WTC11 (cell line): ENCODE data around the gene MAB21L4.

Source experiments
- CREB1 ChIP-seq: sonication (generic); formaldehyde crosslinking; IDR thresholded peaks from 2 replicates; pipeline ENCODE4 v1.8.0; 2023; ENCODE audit warnings: mild to moderate bottlenecking, missing genetic modification reagents
- ETV6 ChIP-seq: sonication (generic); formaldehyde crosslinking; IDR thresholded peaks from 2 replicates; pipeline ENCODE4 v1.8.1; 2022; ENCODE audit warnings: mild to moderate bottlenecking, missing genetic modification reagents
- GABPB1 ChIP-seq: sonication (generic); formaldehyde crosslinking; IDR thresholded peaks from 2 replicates; pipeline ENCODE4 v1.8.1; 2023; ENCODE audit warnings: mild to moderate bottlenecking, missing genetic modification reagents
- JAZF1 ChIP-seq: fragments of 250-450 bp; sonication (Bioruptor Pico); IDR thresholded peaks from 2 replicates; pipeline ENCODE4 v1.9.0; 2021; ENCODE audit warnings: moderate library complexity, mild to moderate bottlenecking, inconsistent platforms
- TEAD4 ChIP-seq: sonication (generic); formaldehyde crosslinking; IDR thresholded peaks from 2 replicates; pipeline ENCODE4 v1.8.0; 2022; ENCODE audit warnings: mild to moderate bottlenecking, missing genetic modification reagents

- no peak for TF ChIP-seq GABPB1 (CRISPR knock-in tag)
- no peak for TF ChIP-seq ETV6
- TF ChIP-seq TEAD4 (CRISPR knock-in tag): no peak
- no peak for TF ChIP-seq CREB1 (CRISPR knock-in tag)
- TF ChIP-seq JAZF1: no peak
Measured at GRCh38 chr2:240914645-240915525, 18.9 kb upstream of the MAB21L4 start.
